Loucy (cell line): ENCODE measurements around the gene SHB.

ENCODE experiments used
- CTCF ChIP-seq: fragments of 200-600 bp; sonication (generic); conservative IDR thresholded peaks from 2 replicates; pipeline ENCODE4 v1.5.1; 2014; ENCODE audit warnings: mild to moderate bottlenecking, antibody characterized with exemption, low read length
- EZH2phosphoT487 ChIP-seq: fragments of 200-600 bp; IDR thresholded peaks from 2 replicates; pipeline ENCODE4 v1.6.1; 2018; ENCODE audit warnings: antibody characterized with exemption, mild to moderate bottlenecking, moderate library complexity, borderline replicate concordance

GRCh38 chr9:38082446-38083287 lies 13.6 kb upstream of the SHB start:
- TF ChIP-seq EZH2phosphoT487 (no peak), CTCF (no peak)
